Activated T-cell treated with anti-CD3 and anti-CD28 coated beads for 48 hours (primary cell): ENCODE data around the gene PLEKHG7.

Source experiments
- DNase-seq: peaks from one replicate; pipeline ENCODE4 v3.0.0-alpha.2; 2020; ENCODE audit warnings: low read depth

Gene PLEKHG7

DNA sequence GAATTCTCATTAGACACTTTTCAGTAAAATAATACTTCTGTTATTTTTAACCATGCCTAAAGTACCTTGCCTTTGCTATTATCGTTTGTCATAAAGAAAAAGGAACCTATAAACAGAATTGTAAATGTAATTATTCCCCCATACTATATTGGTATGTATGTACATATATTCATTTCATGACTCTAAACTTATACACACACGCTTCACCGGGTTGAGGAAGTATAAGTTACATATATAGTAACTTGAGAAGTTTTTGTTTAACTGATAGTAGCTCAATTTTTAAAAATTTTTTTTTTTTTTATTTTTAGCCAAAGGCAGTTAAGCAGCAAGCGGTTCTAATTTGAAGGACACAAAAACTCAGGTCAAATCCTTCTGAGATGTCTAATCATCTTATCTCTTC lies 107.6 kb downstream of the PLEKHG7 start:
- no peak for DNase-seq

GRCh38 chr12:92814584-92814983 lies 111.8 kb downstream of the PLEKHG7 start:
- DNase-seq, result no peak

GRCh38 chr12:92821142-92821541 lies 118.4 kb downstream of the PLEKHG7 start:
- no peak for DNase-seq
